GM23248 (cell line): ENCODE measurements around the gene KCTD1. TPM values are rescaled to one million over a fixed set of nuclear protein-coding genes. Genes with fewer than 3 reads are reported as not detected.

Source experiments
- DNase-seq: peaks from one replicate; pipeline ENCODE4 v3.0.0-alpha.2; 2015
- H2AFZ ChIP-seq: fragments of 200-600 bp; sonication (generic); 2 replicates; pipeline ENCODE4 v1.6.1; 2016; ENCODE audit warnings: antibody characterized with exemption
- H3F3A ChIP-seq: fragments of 200-600 bp; sonication (generic); 2 replicates; pipeline ENCODE4 v1.6.1; 2016; ENCODE audit warnings: mild to moderate bottlenecking, antibody characterized with exemption, mixed run types; ENCODE audit not compliant: insufficient read depth
- H3K27ac ChIP-seq: fragments of 200-600 bp; sonication (generic); 2 replicates; pipeline ENCODE4 v1.5.1; 2016; ENCODE audit warnings: mild to moderate bottlenecking
- H3K27me3 ChIP-seq: fragments of 200-600 bp; sonication (generic); replicated peaks from 2 replicates; pipeline ENCODE4 v1.6.1; 2016; ENCODE audit warnings: mild to moderate bottlenecking; ENCODE audit not compliant: insufficient read depth
- H3K36me3 ChIP-seq: fragments of 200-600 bp; sonication (generic); 2 replicates; pipeline ENCODE4 v1.6.1; 2016; ENCODE audit warnings: low read depth, mild to moderate bottlenecking
- H3K4me1 ChIP-seq: fragments of 200-600 bp; sonication (generic); 2 replicates; pipeline ENCODE4 v1.6.1; 2016; ENCODE audit warnings: mild to moderate bottlenecking; ENCODE audit not compliant: insufficient read depth
- H3K4me2 ChIP-seq: fragments of 200-600 bp; sonication (generic); one replicate; pipeline ENCODE4 v1.6.1; 2016; ENCODE audit warnings: mild to moderate bottlenecking; ENCODE audit not compliant: unreplicated experiment
- H3K4me3 ChIP-seq: fragments of 200-600 bp; sonication (generic); 2 replicates; pipeline ENCODE4 v1.5.1; 2016; ENCODE audit warnings: mild to moderate bottlenecking
- H3K79me2 ChIP-seq: fragments of 200-600 bp; sonication (generic); 2 replicates; pipeline ENCODE4 v1.6.1; 2016; ENCODE audit warnings: mild to moderate bottlenecking; ENCODE audit not compliant: insufficient read depth
- H3K9ac ChIP-seq: fragments of 200-600 bp; sonication (generic); 2 replicates; pipeline ENCODE4 v1.6.1; 2016; ENCODE audit warnings: mild to moderate bottlenecking
- H3K9me2 ChIP-seq: fragments of 200-600 bp; sonication (generic); 2 replicates; pipeline ENCODE4 v1.6.1; 2016; ENCODE audit warnings: mixed run types, mild to moderate bottlenecking, moderate library complexity; ENCODE audit not compliant: insufficient read depth
- H3K9me3 ChIP-seq: fragments of 200-600 bp; sonication (generic); one replicate; pipeline ENCODE4 v1.6.1; 2017; ENCODE audit warnings: low read depth
- H4K20me1 ChIP-seq: fragments of 200-600 bp; sonication (generic); 2 replicates; pipeline ENCODE4 v1.6.0; 2016; ENCODE audit not compliant: insufficient read depth
- EZH2 ChIP-seq: fragments of 200-600 bp; sonication (generic); IDR thresholded peaks from 2 replicates; pipeline ENCODE4 v1.6.1; 2018; ENCODE audit warnings: antibody characterized with exemption, mild to moderate bottlenecking; ENCODE audit not compliant: insufficient read depth, poor library complexity, severe bottlenecking
- EZH2phosphoT487 ChIP-seq: fragments of 200-600 bp; sonication (generic); IDR thresholded peaks from 2 replicates; pipeline ENCODE4 v1.6.1; 2018; ENCODE audit warnings: antibody characterized with exemption, moderate library complexity, mild to moderate bottlenecking, low read depth; ENCODE audit not compliant: insufficient read depth
- WGBS, 2 experiments: methylation state at CpG; one replicate each; pipeline ENCODE4 v1.1.6; 2015 to 2017; ENCODE audit warnings: low lambda C conversion rate in 2 of 2, low coverage in 1 of 2; ENCODE audit errors: missing lambda C conversion rate in 2 of 2; 5-methylcytosine and 5-hydroxymethylcytosine counted together
- in situ Hi-C: fragments of 300-500 bp; cut with MboI; formaldehyde crosslinking; loops from 2 replicates; pipeline ENCODE4 v1.15.0; 2020
- polyA plus RNA-seq: library from polyadenylated mRNA; unstranded; fragments of >200 nt; fragmentation: Nextera tagmentation; extraction: Ambion mirVana; gene quantifications from 2 replicates; pipeline ENCODE4 v1.2.1, GENCODE V29; 2016
- total RNA-seq: library from RNA; depleted of rRNA; stranded (reverse); fragments of >200 nt; shearing (Covaris generic); gene quantifications from 2 replicates; pipeline ENCODE4 v1.2.3, GENCODE V29; 2014

KCTD1 gene
- total and polyA plus RNA-seq, 2 experiments from 2014 or later, result 5.7 to 17.9 TPM

GRCh38 chr18:26470011-26470637, 78.2 kb downstream of the KCTD1 start:
- Histone ChIP-seq H2AFZ (no peak overlapping the region), H3K27ac (no peak overlapping the region), H4K20me1 (no peaks in the 10 kb centered on the region), H3K4me2 (no peak overlapping the region), H3K27me3 (no peaks in the 10 kb centered on the region), H3K79me2 (no peaks in the 10 kb centered on the region), H3K4me3 (no peak overlapping the region), H3K36me3 (peaks cover 1% of the 10 kb centered on the region; the same call in 1 of the 2 replicates), H3K9me2 (no peaks in the 10 kb centered on the region), H3F3A (no peaks in the 10 kb centered on the region), H3K9me3 (no peaks in the 10 kb centered on the region), H3K4me1 (no peaks in the 10 kb centered on the region), H3K9ac (no peak overlapping the region)
- in situ Hi-C loops, result no loop called here
- 64 to 67% methylated on average over 10 of the region's 10 CpGs for WGBS, 2 experiments
- TF ChIP-seq EZH2, result no peak
- TF ChIP-seq EZH2phosphoT487, result no peak
- no peak for DNase-seq

DNA sequence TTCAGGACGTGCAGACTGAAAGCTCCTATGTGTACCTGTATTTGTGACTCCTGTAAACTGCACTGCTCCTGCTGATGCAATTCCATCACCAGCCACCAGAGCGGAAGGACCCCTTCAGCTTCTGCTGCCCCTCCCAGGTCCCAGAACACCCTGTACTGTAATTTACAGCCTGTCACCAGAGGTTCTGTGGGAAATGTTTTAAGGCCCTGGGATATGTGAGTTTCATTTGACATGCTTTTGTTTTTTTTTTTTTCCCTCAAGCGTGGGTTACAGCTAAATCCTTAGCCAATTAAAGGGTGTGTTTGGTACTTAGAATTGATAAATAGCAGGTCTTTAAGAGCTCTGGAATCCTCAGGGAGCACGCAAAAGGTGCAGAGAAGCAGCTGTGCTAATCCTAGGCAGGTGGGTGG, 79.4 kb downstream of the KCTD1 start:
- 94 to 95% methylated on average over 4 of the region's 4 CpGs for WGBS, 2 experiments
- Histone ChIP-seq H3F3A (no peaks in the 10 kb centered on the region), H3K4me2 (no peak overlapping the region), H3K9me2 (no peaks in the 10 kb centered on the region), H4K20me1 (no peaks in the 10 kb centered on the region), H3K9ac (no peak overlapping the region), H3K27me3 (no peaks in the 10 kb centered on the region), H3K4me3 (no peak overlapping the region), H3K36me3 (no peaks in the 10 kb centered on the region), H2AFZ (no peak overlapping the region), H3K27ac (no peak overlapping the region), H3K4me1 (no peaks in the 10 kb centered on the region), H3K9me3 (no peaks in the 10 kb centered on the region), H3K79me2 (no peaks in the 10 kb centered on the region)
- DNase-seq, result no peak
- TF ChIP-seq EZH2phosphoT487, result no peak
- no peak for TF ChIP-seq EZH2
- in situ Hi-C loops, result no loop called here

- no peak overlapping the region for H3K27ac ChIP-seq
- H3K9me3 ChIP-seq, result no peaks in the 10 kb centered on the region
- H3K4me1 ChIP-seq, result no peaks in the 10 kb centered on the region
- H3K4me3 ChIP-seq, result no peak overlapping the region
- no peaks in the 10 kb centered on the region for H3F3A ChIP-seq
- no peaks in the 10 kb centered on the region for H3K36me3 ChIP-seq
- no peaks in the 10 kb centered on the region for H4K20me1 ChIP-seq
- in situ Hi-C loops, result no loop called here
- H3K4me2 ChIP-seq, result no peak overlapping the region
- H3K9ac ChIP-seq, result no peak overlapping the region
- H3K79me2 ChIP-seq, result no peaks in the 10 kb centered on the region
- 93% methylated on average over 5 to 10 of the region's 10 CpGs for WGBS, 2 experiments
- H3K27me3 ChIP-seq, result no peaks in the 10 kb centered on the region
- H2AFZ ChIP-seq, result no peak overlapping the region
- TF ChIP-seq EZH2 (no peak), EZH2phosphoT487 (no peak)
- no peaks in the 10 kb centered on the region for H3K9me2 ChIP-seq
- DNase-seq, result no peak
Measured at GRCh38 chr18:26466026-26466425, 82.3 kb downstream of the KCTD1 start.

DNA sequence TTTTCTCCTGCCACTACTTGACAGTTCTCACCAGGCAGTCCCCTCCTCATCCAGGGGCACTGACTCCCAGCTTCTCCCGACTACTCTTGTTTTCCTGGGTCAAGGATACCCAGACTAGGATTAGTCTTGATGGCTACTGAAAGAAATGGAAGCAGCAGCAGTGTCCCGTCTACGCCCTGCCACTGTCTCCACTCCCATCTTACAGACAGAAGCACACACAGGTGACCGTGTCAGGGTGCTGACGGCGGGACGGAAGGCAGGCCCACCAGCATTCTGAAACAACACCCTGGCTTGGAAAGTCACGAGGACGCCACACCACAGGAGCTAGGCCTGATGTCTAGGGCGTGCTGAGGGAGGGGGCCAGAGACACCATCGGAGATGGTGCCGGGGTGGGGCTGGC, 82.9 kb downstream of the KCTD1 start:
- in situ Hi-C loops, result no loop called here
- TF ChIP-seq EZH2phosphoT487, result no peak
- TF ChIP-seq EZH2, result no peak
- no peak for DNase-seq
- H3K4me3 ChIP-seq, result no peak overlapping the region
- 98 to 100% methylated on average over 11 to 12 of the region's 12 CpGs for WGBS, 2 experiments
- no peaks in the 10 kb centered on the region for H4K20me1 ChIP-seq
- H3K27me3 ChIP-seq, result no peaks in the 10 kb centered on the region
- H3K9me2 ChIP-seq, result no peaks in the 10 kb centered on the region
- H3K4me1 ChIP-seq, result no peaks in the 10 kb centered on the region
- no peaks in the 10 kb centered on the region for H3K36me3 ChIP-seq
- H3K4me2 ChIP-seq, result no peak overlapping the region
- H3F3A ChIP-seq, result no peaks in the 10 kb centered on the region
- H3K9ac ChIP-seq, result no peak overlapping the region
- H3K9me3 ChIP-seq, result no peaks in the 10 kb centered on the region
- no peak overlapping the region for H3K27ac ChIP-seq
- no peaks in the 10 kb centered on the region for H3K79me2 ChIP-seq
- no peak overlapping the region for H2AFZ ChIP-seq
